ENCODE results near the gene UTP14C.

- TF ChIP-seq CTCF (IDR thresholded peaks at IDR 0.05) (no peak), POLR2A (IDR thresholded peaks at IDR 0.05) (no peak)
These were observed 17.8 kb upstream of the UTP14C start for GRCh38 chr13:52006523-52007245.
